Measurements from ENCODE around the gene PTCH2. TPM values are rescaled to one million over a fixed set of nuclear protein-coding genes. Genes with fewer than 3 reads are reported as not detected.
"Not testable (repeated sequence)": the region's sequence is repeated elsewhere in the genome, so short reads cannot be mapped to it uniquely, and the experiment has no call there.

PTCH2 gene
- total and polyA plus RNA-seq, 2 experiments from 2014 or later: 0.66 to 0.97 TPM

DNA sequence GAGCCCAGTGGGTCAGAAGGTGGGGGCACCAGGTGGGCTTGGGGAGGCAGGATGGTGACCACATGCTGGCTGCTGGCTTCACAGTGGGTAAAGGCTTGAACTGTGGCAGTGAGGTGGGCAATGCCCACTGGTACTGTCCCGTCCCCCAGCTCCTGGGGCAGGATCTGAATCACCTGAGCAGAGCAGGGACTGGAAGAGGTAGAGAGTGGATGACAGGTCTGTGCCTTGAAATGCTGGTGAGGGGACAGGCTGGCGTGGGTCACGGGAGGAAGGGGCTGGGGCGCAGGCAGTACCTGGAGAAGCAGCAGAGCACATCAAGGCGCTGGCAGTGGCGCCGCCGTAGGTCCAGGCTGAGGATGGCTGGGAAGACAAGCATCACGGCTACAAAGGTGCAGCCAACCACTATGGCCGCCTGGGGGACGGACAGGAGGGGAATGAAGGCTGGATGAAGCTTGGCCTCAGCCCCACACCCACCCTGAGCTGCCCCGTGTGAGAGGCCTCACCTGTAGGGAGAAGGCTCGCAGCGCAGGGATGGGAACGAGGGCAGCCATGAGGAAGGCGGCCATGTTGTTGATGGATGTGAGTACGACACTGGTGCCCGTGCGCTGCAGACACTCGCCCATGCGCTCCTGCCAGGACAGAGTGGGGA is 14.9 kb downstream of the PTCH2 start:
- Histone ChIP-seq H3K4me3 (no peak overlapping the region), H3K4me1 (ENCODE audit: low read depth) (peaks cover 7% of the 10 kb centered on the region), H3K27me3 (no peaks in the 10 kb centered on the region), H3K9me3 (ENCODE audit: low read depth) (no peaks in the 10 kb centered on the region), H3K27ac (no peak overlapping the region), H3K36me3 (no peaks in the 10 kb centered on the region)
- no peak for DNase-seq (ENCODE audit: low read depth in 1 of 2, low spot score in 1 of 2)
- TF ChIP-seq, protein P1, sequence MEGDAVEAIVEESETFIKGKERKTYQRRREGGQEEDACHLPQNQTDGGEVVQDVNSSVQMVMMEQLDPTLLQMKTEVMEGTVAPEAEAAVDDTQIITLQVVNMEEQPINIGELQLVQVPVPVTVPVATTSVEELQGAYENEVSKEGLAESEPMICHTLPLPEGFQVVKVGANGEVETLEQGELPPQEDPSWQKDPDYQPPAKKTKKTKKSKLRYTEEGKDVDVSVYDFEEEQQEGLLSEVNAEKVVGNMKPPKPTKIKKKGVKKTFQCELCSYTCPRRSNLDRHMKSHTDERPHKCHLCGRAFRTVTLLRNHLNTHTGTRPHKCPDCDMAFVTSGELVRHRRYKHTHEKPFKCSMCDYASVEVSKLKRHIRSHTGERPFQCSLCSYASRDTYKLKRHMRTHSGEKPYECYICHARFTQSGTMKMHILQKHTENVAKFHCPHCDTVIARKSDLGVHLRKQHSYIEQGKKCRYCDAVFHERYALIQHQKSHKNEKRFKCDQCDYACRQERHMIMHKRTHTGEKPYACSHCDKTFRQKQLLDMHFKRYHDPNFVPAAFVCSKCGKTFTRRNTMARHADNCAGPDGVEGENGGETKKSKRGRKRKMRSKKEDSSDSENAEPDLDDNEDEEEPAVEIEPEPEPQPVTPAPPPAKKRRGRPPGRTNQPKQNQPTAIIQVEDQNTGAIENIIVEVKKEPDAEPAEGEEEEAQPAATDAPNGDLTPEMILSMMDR (IDR thresholded peaks at IDR 0.05; ENCODE audit: low read depth, low read length): no peak

DNA sequence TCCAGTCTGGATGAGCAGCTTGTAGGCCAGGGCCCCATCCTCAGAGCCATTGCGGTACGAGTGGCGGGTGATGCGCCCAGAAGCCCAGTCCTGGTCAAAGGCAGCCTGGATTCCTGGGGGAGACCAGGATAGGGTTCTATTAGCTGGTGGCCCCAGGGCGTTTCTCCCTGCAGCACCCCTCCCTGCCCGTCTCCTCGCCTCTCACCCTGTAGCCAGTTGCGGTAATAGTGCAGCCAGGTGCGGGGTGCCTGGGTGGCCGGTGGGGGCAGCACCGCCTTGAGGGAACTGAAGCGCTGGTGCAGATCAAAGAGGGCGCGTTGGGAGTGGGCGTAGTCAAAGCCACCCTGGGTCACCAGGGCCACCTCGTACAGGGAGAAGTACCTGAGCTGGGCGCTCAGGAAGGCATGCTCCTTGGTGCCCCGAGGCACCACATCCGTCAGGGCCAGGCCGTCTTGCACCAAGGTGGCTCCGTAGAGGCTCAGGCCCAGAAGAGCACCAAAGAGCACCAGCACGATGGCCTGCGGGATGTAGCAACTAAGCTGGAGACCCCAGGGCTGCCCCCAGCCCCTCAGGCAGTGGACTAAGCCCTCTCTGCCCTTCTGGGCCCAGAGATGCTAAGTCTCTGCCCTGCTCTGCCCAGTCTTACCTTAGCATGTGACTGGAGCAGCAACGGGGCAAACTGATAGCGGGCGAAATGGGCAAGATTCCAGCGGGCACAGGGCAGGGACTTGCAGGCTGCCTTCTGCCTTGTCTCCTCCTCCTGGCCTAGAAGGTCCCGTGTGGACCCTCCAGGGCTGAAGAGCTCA is 15.7 kb downstream of the PTCH2 start:
- TF ChIP-seq, protein P1 (IDR thresholded peaks at IDR 0.05; ENCODE audit: low read depth, low read length): no peak
- Histone ChIP-seq H3K36me3 (no peaks in the 10 kb centered on the region), H3K27me3 (no peaks in the 10 kb centered on the region), H3K4me1 (ENCODE audit: low read depth) (peaks cover 7% of the 10 kb centered on the region), H3K4me3 (no peak overlapping the region), H3K9me3 (ENCODE audit: low read depth) (no peaks in the 10 kb centered on the region), H3K27ac (no peak overlapping the region)
- DNase-seq (ENCODE audit: low read depth in 1 of 2, low spot score in 1 of 2): no peak

DNA sequence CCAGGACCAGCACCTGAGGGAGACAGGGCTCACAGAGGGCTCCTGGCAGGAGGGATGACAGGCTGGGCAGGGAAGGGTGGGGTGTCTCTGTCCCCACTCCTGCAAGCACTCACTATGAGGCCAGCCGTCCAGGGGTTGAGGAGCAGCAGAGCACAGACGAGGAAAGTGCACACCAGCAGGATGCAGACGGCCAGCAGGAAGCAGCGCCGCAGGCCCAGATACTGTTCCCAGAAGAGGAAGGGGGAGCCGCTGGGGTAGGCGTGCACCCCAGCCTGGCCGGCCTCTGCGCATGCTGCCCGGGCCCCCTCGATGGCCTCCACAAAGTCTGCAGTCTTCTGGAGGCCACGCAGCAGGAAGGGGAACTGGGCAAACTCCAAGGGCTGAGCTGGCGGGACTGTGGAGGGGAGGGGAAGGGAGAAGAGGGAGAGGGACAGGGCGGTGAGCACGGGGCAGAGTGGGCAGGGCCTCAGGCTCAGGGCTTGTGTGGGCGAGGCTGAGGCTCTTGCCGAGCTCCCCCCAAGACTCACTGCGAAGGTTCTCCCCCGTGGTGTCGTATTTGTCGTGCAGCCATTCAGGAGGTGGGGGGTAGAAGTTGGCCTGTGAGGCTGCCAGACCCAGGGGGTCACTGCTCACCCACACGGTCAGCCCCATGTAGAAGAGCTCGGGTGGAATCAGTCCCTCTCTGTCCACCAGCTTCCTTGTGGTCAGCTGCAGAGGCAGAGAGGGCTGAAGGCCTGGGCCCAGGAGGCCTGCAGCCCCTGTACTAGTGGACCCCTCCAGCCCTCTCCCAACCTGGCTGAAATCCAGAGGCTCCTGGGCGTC is 16.5 kb downstream of the PTCH2 start:
- Histone ChIP-seq H3K9me3 (ENCODE audit: low read depth) (no peaks in the 10 kb centered on the region), H3K27me3 (no peaks in the 10 kb centered on the region), H3K27ac (no peak overlapping the region), H3K4me3 (no peak overlapping the region), H3K4me1 (ENCODE audit: low read depth) (peaks cover 7% of the 10 kb centered on the region), H3K36me3 (no peaks in the 10 kb centered on the region)
- TF ChIP-seq, protein P1 (IDR thresholded peaks at IDR 0.05; ENCODE audit: low read depth, low read length): no peak
- DNase-seq (ENCODE audit: low read depth in 1 of 2, low spot score in 1 of 2): peak in 1 of 2 donors; percentile 84

DNA sequence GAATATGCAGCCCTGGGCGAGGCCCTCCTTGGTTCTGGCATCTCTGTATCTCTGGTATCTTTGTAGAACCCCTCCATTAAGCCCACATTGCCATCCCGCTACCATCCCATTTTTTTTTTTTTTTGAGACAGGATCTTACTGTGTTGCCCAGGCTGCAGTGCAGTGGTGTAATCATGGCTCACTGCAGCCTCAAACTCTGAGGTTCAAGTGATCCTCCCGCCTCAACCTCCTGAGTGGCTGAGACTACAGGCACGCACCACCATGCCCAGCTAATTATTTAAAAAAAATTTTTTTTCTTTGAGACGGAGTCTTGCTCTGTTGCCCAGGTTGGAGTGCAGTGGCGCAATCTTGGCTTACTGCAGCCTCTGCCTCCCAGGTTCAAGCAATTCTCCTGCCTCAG is 18.7 kb downstream of the PTCH2 start:
- H3K27me3 ChIP-seq; H3K4me1 ChIP-seq (ENCODE audit: low read depth); H3K9me3 ChIP-seq (ENCODE audit: low read depth); H3K27ac ChIP-seq; DNase-seq (ENCODE audit: low read depth in 1 of 2, low spot score in 1 of 2); H3K36me3 ChIP-seq; H3K4me3 ChIP-seq: not testable (repeated sequence)

DNA sequence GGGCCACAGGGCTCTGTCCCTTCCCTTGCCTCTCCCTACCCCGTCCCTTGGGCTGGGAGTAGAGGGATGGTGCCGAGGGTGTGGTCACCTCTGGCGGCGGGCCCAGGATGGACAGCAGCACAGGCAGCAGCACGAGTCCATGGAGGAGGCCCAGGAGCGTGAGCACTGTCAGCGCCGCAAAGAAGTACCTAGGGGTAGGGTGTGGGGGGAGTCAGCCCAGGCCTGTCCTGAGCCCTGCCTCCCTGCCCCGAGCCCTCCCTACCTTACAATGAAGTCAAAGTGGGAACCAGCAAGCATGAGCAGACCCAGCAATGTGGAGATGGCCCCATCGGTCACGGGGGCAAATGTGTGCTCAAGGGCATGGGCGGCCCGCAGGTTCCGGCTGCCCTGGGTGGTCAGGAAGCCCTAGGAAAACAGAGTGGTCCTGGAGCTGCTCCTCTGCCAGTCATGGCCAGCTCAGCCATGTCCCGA is 20.0 kb downstream of the PTCH2 start:
- Histone ChIP-seq H3K9me3 (ENCODE audit: low read depth) (no peaks in the 10 kb centered on the region), H3K27me3 (no peaks in the 10 kb centered on the region), H3K36me3 (no peaks in the 10 kb centered on the region), H3K4me1 (ENCODE audit: low read depth) (no peaks in the 10 kb centered on the region), H3K27ac (no peak overlapping the region), H3K4me3 (no peak overlapping the region)
- TF ChIP-seq, protein P1 (IDR thresholded peaks at IDR 0.05; ENCODE audit: low read depth, low read length): no peak
- DNase-seq (ENCODE audit: low read depth in 1 of 2, low spot score in 1 of 2): no peak

Measured in cardiac muscle cell (in vitro differentiated cells and primary cell).